Measurements from ENCODE around the gene LGALS14.

GRCh38 chr19:39728040-39728439, 23.8 kb downstream of the LGALS14 start:
- TF ChIP-seq CTCF (IDR thresholded peaks at IDR 0.05 in 2 of 3, conservative IDR thresholded peaks at IDR 0.05 in 1 of 3; ENCODE audit: borderline replicate concordance in 1 of 3, insufficient read depth in 1 of 3, low read depth in 2 of 3, low read length in 2 of 3) (no peak), EZH2 (IDR thresholded peaks at IDR 0.05) (no peak), POLR2AphosphoS5 (IDR thresholded peaks at IDR 0.05; ENCODE audit: low read depth, low read length) (no peak), POLR2A (IDR thresholded peaks at IDR 0.05; ENCODE audit: borderline replicate concordance, extremely low read depth, insufficient read depth, insufficient read length) (no peak), TCF7L2 (IDR thresholded peaks at IDR 0.05; ENCODE audit: borderline replicate concordance, extremely low read depth, insufficient read depth, insufficient read length) (no peak), EZH2phosphoT487 (IDR thresholded peaks at IDR 0.05; ENCODE audit: borderline replicate concordance) (no peak), EGR1 (IDR thresholded peaks at IDR 0.05; ENCODE audit: low read depth) (no peak), SIN3A (IDR thresholded peaks at IDR 0.05; ENCODE audit: low read depth) (no peak)
- TF ChIP-seq, protein P1, sequence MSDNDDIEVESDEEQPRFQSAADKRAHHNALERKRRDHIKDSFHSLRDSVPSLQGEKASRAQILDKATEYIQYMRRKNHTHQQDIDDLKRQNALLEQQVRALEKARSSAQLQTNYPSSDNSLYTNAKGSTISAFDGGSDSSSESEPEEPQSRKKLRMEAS (IDR thresholded peaks at IDR 0.05), result no peak
